HG02870 (cell line): Measurements from ENCODE around the gene KCNC1.

Experiments used
- ATAC-seq: cut with Tn5 transposase; IDR thresholded peaks from one replicate; pipeline ENCODE4 v1.9.1; 2021; ENCODE audit warnings: mild to moderate bottlenecking, moderate library complexity; ENCODE audit not compliant: unreplicated experiment

Gene KCNC1

GRCh38 chr11:17772704-17773600 is 38.4 kb downstream of the KCNC1 start:
- ATAC-seq: no peak

DNA sequence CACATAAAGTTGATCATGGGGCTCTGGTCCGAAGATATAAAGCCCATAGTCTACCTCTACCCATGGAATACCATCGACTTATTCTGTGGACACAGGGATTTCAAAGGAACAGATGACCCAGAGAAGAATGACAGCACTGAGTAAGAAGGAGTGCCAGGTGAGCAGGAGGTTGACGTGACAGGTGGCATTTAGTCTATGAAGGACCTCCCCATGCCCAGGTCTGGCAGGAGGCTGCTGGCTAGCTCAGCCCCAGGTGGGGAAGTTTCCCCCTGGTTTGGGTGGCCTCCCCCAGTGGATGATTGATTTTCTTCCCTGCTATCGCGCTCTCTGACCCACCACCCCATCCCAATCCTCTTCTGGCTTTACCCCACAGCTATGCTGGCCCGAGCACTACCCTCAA is 39.1 kb downstream of the KCNC1 start:
- no peak for ATAC-seq

GRCh38 chr11:17774232-17775034 is 39.9 kb downstream of the KCNC1 start:
- no peak for ATAC-seq

DNA sequence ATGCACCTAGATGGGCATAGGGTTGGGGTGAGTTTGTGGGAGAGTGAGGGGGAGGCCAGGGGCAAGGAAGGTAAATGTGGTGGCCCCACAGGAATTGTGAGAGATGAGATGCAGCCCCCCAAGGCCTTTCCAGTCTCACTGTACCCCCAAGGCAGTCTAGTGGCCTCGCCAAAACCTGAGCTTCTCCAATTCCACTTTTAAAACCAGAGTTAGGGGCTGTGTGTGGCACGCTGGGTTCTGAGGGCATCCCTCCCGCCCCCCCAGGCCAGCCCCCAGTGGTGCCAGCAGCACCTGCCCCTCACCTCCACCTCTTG is 40.4 kb downstream of the KCNC1 start:
- no peak for ATAC-seq

GRCh38 chr11:17775507-17776211 is 41.1 kb downstream of the KCNC1 start:
- ATAC-seq: no peak

GRCh38 chr11:17776212-17776875 is 41.8 kb downstream of the KCNC1 start:
- no peak for ATAC-seq

DNA sequence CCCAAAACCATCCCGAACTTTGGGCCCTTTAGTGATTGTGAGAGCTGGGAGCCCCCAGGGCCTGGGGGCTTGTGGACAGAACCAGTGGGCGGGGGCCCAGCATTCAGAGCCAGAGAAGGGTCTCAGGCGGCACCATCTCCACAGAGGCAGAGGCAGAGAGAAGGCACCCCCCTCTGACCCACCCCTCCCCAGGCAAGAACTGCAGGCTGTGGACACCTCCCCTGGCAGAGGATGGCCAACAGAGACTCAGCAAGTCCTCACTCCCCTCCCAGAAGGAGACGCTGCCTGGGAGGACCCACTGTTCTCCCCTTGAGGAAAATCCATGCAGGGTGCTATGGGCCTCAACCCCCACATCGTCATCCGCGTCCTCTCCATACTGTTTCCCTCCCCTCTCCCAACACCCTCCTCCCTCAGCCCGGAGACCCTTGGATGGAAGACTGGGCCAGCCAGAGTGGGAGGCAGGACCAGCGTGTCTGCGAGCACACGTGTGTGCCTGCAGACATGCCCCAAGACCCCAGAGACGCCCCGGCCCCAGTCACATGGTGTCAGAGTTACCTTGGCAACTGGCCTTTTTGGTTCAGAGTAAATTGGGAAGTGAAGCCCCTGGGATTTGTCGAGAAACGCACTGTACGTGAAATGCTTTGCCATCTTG is 42.6 kb downstream of the KCNC1 start:
- ATAC-seq: no peak

GRCh38 chr11:17777738-17778091 is 43.1 kb downstream of the KCNC1 start:
- ATAC-seq: no peak

DNA sequence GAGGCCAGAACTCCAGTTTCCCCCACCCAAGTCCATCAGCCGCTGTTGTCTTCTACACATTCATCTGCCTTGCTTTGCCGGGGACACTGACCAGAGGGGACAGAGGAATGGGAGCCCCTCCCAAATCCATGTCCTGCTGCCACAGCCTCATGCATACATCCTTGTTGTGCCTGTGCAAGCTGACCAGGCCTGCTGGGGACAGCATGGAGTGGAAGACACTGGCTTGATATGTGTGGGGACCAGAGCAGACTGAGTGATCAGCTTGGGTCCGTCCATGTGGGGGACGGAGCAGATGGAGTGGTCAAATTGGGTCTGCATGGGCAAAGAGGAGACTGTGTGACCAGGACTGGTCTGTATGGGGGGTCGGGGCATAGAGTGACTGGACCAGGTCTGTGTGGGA is 43.8 kb downstream of the KCNC1 start:
- no peak for ATAC-seq

DNA sequence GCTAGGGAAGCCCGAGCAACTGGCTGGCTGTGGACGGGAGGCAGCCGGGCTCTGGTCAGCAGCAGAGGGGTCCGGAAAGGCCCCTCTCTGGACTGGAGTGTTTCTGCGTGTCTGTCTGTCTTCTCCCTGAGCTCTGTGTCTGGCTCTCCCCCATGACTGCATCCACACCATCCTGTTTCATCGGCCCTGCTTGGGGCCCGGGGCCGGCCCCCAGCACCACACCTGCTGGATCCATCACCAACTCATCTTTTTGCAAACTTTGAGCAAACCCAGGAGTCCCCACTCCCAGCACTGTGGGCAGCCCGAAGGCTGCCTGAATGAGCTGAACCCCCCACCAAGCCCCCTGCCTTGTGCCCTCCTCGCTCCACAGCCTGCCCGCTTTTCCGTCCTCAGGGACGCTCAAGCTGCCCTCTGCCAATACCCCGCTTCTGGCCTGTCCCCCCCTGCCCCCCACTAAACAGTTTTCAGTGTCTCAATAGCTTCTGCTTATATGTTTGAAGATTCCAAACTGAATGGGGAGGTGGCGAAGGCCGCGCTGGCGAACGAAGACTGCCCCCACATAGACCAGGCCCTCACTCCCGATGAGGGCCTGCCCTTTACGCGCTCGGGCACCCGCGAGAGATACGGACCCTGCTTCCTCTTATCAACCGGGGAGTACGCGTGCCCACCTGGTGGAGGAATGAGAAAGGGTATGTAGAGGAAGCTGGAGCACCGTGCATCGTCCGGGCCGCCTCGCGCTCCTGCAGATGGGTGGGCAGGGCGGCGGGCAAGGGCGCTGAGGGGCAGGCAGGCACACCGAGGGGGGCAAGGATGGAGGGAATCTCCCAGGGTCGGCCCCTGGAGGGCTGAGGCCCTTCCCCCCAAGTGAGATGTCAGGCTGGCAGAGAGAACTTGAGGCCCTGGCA is 44.6 kb downstream of the KCNC1 start:
- no peak for ATAC-seq

GRCh38 chr11:17779861-17780594 is 45.4 kb downstream of the KCNC1 start:
- no peak for ATAC-seq

DNA sequence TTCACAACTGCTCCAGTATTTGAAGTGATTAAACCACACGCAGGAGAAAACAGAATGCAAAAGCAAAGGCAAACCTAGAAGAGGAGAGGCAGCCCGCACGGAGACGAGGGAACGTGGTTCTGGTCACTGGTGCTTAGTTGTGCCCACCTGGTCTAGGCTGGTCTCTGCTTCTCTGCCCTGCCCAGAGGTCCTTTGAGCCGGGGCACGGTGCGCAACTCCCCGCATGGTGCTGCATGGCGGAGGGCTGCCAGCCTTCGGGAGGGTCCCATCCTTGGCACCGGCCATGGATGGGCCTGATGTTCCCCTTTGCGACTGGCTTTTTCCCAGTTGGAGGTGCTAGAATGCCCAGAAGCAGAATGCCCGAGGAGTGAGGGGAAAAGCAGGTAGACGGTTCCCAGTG is 46.1 kb downstream of the KCNC1 start:
- ATAC-seq: no peak

DNA sequence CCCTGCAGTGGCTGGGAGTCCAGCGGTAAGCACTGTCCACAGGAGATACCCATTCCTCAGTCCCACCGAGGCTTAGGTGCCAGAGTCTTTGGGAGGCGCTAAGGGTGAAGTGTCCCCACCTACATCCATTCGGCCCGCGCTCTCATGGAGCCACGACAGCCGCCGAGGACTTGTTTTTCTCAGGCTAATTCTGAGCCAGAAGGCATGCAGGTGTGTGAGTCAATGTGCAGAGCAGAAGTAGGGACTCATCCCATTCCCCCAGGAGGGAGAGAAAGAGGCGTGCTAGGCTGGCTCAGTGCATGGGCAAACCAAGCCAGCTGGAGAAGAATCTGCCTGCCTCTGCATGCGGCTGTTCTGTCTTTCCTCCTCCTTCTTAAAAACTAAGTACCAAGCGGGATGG is 46.6 kb downstream of the KCNC1 start:
- no peak for ATAC-seq

- no peak for ATAC-seq
Measured at GRCh38 chr11:17781626-17782025, 47.0 kb downstream of the KCNC1 start.

DNA sequence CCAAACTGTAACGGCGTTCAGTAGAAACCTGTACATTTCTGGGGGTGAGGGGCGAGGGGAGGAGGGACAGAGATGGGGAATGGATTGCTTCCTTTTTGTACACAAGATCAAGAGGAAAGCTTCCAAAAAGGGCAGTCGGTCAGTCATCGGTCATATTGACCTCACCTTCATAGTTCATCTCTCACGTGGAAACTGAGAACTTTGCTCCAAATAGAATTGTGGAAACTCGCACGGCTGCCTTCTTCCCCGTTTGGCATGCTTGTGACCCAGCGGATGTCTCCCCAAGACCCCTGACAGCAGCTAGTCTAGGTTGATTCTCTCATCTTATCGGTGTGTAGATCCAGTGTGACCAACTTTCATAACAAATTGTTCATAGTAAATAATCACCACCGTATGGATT is 47.6 kb downstream of the KCNC1 start:
- ATAC-seq: no peak

DNA sequence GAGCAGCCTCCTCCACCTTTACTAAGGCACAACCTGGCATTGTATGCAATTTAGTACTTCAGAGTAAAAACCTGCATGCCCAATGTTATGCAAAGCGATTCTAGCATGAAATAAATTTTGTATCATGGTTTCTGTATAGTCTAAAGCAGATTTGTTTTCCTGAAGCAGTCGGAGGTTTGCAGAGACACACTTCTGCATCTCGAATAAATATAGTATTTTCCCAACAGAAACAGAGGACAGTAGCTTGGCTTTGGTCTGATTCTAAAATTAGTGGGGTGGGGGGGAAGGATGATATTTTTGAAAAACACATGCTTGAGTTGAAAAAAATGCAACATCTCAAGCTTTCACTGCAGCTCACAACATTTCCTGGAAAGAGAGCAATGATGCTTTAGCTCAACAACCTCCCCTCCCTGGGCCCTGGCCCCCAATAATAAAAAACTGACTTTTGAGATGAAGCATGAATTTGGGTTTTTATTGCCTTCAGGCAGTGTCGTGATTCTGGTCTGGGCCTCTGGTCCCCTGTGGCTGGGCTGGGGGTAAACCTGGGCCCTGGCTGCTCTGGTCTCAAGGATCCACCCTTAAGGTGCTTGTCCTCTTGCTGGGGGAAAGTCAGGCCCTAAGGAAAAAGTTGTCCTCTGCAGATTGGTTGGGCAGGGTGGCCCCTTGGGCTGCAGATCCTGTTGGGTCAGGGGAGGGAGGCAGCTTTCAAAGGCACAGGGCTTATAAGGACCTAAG is 48.2 kb downstream of the KCNC1 start:
- ATAC-seq: no peak

- ATAC-seq: no peak
Measured at GRCh38 chr11:17783878-17784277, 49.3 kb downstream of the KCNC1 start.

GRCh38 chr11:17786824-17787525 is 52.4 kb downstream of the KCNC1 start:
- ATAC-seq: no peak
